Thyroid gland (tissue), 4 donors: ENCODE data around the gene ZNF57.

Experiments used
- CTCF ChIP-seq, 6 experiments: fragments of 200-600 bp in 3 of 6; fragments of 450-650 bp in 3 of 6; sonication (generic) in 3 of 6; IDR thresholded peaks; one replicate each; pipeline ENCODE4 v1.5.1; 2016 to 2019; ENCODE audit warnings: antibody characterized with exemption in 6 of 6, mild to moderate bottlenecking in 2 of 6, inconsistent platforms in 1 of 6, moderate library complexity in 1 of 6
- POLR2A ChIP-seq, 2 donors: fragments of 450-650 bp; IDR thresholded peaks; one replicate each; pipeline ENCODE4 v1.6.1; 2017; ENCODE audit warnings: antibody characterized with exemption in 2 of 2, mild to moderate bottlenecking in 2 of 2, moderate library complexity in 1 of 2

DNA sequence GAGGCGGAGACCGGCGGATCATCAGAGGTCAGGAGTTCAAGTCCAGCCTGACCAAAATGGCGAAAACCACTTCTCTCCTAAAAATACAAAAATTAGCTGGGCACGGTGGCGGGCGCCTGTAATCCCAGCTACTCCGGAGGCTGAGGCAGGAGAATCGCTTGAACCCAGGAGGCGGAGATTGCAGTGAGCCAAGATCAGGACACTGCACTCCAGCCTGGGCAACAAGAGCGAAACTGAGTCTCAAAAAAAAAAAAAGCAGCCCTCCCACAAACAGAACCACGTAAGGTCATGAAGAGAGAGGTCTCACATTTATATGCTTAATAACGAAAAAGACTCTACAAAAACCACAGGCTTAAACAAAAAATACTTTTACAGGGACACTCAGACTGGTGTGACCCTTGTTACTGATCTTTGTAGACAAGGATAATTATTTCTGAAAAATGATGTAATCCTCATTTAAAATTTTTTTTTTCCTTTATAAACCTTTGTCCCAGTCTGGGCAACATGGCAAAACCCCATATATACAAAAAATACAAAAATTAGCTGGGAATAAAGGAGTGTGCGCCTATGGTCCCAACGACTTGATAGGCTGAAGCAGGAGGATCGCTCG is 45.0 kb downstream of the ZNF57 start:
- TF ChIP-seq POLR2A (IDR thresholded peaks at IDR 0.05) (no peak), CTCF (IDR thresholded peaks at IDR 0.05) (no peak)
